Activated CD4-positive, CD25-positive, alpha-beta regulatory T cell (primary cell): ENCODE results near the gene ZNF79.

ENCODE experiments used
- DNase-seq, 4 experiments: peaks; one replicate each; lab custom pipeline; 2025; lab: John Stamatoyannopoulos, UW

Gene ZNF79

GRCh38 chr9:127423934-127424675 is at the start of gene ZNF79:
ZNF79 (plus strand) TSS chr9:127424382; CDS start chr9:127424788, 406 bp downstream.
- peak; percentile 80 to 84 (median 81) for DNase-seq

GRCh38 chr9:127380479-127380878 is 43.7 kb upstream of the ZNF79 start:
- no peak for DNase-seq

GRCh38 chr9:127382541-127382940 is 41.6 kb upstream of the ZNF79 start:
- no peak for DNase-seq

DNA sequence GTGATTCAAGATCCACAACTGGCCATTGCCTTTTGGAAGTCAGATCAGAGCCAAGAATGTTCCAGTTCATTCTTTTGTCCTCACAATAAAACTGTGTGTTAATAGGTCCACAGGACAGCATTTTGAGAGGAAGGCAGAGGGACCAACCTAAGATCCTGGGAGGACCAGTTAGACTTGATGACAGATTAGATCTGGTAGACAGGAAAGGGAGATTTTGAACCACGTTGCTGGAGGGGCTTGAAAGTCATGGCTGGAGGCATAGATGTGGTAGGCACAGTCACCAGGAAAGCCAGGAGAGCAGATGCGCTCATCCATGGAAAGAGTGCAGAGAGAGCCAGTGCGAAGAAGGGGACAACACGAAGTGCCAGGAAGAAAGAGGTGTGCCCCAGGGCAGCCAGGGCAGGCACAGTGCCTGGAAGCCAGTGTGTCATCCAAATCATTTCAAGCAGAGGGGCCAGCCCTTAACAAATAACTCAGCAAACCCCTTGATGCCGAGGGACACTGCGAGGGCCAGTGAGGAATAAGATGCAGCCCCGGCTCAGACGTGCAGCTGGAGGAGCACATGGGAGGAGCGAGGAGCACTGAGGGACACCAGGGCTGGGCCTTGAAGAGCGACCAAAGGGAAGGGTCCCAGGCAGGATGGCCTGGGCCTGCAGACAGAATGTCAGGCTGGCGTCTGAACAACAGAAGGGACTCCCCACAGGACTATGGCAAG is 40.0 kb upstream of the ZNF79 start:
- no peak for DNase-seq

- no peak for DNase-seq
These were observed 39.3 kb upstream of the ZNF79 start for GRCh38 chr9:127384901-127385300.

DNA sequence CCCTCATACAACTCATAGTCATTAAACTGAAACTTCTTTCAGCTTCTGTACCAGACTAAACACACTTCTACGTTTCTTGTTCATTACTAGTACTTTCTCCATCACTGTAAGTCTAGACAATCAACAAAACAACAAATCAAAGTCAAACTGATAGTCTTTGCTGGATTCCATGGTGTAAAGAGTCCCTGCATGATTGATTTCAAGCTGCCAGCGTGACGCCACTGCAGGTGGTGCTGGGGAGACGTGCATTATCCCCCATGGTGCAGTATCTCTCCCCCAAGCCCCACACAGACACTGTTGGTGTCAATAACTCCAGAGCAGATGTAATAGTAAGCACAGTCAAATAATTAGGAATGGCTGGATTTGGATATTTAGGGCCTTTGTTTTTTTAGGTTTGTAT is 37.9 kb upstream of the ZNF79 start:
- no peak for DNase-seq

- DNase-seq = no peak
These were observed 37.2 kb upstream of the ZNF79 start for GRCh38 chr9:127386981-127387380.

- DNase-seq = peak; percentile 28 to 49 (median 34)
These were observed 35.9 kb upstream of the ZNF79 start for GRCh38 chr9:127388037-127388855.

- no peak for DNase-seq
These were observed 35.3 kb upstream of the ZNF79 start for GRCh38 chr9:127388856-127389238.

DNA sequence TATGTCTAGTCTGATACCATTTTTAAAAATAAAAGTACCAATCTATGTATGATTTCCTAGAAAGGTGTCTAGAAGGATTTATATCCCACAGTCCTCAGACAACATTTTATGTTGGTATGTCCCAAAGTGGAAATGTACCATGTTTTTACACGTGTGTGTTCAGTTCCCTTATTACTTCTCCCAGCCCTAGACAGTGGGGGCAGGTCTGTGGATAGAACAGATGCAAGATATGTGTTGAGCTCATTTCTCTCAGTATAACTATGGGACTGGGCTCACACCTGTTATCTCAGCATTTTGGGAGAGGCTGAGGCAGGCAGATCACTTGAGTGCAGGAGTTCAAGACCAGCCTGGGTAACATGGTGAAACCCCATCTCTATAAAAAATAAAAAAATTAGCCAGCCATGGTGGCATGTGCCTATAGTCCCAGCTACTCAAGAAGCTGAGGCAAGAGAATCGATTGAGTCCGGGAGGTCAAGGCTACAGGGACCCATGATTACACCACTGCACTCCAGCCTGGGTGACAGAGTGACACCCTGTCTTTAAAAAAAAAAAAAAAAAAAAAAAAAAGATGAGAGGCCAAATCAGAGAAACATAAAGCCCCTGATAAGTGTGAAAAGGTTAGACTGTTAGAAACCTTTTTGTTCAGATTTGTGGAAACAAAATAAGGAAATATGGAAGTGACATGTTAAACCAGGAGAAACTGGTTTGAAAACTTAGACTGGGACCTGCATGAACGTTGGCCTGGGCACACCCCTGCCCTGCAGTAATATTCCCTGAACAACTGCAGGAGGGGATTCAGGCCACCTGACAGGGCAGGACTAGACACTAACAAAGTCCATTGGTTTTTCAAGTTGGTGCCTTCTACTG is 34.6 kb upstream of the ZNF79 start:
- DNase-seq = no peak

DNA sequence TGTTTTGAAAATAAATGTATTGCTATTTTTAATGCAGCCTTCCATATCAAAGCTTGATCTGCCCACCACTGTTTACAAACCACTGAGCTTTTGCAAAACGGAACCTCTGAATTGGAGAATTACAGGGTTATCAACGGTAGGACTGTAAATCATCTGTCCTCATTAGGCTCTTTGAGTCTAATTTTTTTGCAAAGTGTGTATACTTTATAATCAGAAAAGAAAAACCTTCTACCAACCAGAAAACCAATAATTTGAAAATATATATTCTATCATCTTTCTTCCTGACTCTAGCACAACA is 34.0 kb upstream of the ZNF79 start:
- no peak for DNase-seq

- DNase-seq = no peak
These were observed 33.6 kb upstream of the ZNF79 start for GRCh38 chr9:127390563-127390962.

GRCh38 chr9:127392166-127392565 is 32.0 kb upstream of the ZNF79 start:
- no peak for DNase-seq

DNA sequence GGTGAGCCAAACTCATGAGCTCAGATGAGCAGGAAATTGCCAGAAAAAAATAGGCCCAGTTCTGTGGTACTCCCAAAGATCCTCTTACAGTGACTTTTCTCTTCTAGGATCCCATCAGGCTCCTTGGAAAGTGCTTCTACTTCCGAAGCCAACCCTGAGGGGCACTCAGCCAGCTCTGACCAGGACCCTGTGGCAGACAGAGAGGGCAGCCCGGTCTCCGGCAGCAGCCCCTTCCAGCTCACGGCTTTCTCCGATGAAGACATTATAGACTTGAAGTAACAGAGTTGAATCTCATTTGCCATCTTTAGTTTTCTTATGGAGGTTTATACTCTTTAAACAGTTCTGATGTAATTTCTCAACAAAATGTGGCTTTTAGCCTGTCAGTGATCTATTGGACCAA is 31.2 kb upstream of the ZNF79 start:
- DNase-seq = no peak

DNA sequence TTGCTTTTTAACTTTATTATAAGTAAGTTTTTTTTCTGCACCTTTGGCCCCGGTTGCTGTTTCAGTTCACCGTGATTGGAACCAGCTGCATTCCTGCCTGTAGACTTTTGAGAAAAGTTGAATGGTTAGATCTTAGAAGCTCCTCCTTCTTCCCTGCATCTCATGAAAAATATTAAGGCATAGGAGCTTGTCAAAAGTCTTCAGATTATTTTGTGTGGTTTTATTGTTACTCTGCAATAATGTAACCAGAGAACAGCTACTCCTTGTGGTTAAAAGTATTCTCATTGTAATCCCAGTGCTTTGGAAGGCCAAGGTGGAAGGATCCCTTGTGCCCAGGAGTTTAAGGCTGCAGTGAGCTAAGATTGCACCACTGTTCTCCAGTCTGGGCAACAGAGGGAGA is 30.5 kb upstream of the ZNF79 start:
- no peak for DNase-seq

DNA sequence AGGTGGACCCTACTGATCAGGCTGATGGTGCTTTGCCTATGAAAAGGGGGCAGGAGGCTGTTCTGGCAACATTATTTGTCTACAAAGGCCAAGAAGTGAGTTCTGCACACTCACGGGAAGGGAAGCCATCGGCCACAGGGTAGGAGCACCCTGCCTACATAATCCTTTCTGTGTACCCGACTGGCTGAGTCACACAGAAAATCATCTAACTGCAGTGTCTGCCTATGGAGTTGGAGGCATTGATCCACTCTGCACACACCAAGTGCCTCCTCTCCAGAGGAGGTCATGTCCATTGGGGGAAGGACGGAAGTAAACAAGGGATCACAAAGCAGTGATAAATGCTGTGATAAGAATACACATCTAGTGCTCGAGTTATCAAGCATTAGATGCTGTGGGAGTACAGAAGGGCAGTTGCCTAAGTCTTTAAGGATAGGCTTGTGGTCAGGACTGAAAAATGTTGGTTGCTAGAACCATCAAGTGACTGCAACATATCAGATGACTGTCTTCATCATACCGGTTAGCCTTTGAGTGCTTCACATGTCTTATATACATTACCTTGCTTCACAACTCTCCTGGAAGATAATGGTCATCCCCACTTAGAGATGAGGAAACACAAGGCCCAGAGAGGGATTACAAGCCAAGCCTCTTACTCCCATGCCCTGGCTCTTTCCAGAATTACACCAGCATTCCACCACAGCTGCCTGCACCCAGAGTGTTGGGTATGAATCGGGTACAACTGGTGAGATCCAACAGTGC is 28.5 kb upstream of the ZNF79 start:
- DNase-seq = no peak

GRCh38 chr9:127396253-127396807 is 27.9 kb upstream of the ZNF79 start:
- DNase-seq = no peak

DNA sequence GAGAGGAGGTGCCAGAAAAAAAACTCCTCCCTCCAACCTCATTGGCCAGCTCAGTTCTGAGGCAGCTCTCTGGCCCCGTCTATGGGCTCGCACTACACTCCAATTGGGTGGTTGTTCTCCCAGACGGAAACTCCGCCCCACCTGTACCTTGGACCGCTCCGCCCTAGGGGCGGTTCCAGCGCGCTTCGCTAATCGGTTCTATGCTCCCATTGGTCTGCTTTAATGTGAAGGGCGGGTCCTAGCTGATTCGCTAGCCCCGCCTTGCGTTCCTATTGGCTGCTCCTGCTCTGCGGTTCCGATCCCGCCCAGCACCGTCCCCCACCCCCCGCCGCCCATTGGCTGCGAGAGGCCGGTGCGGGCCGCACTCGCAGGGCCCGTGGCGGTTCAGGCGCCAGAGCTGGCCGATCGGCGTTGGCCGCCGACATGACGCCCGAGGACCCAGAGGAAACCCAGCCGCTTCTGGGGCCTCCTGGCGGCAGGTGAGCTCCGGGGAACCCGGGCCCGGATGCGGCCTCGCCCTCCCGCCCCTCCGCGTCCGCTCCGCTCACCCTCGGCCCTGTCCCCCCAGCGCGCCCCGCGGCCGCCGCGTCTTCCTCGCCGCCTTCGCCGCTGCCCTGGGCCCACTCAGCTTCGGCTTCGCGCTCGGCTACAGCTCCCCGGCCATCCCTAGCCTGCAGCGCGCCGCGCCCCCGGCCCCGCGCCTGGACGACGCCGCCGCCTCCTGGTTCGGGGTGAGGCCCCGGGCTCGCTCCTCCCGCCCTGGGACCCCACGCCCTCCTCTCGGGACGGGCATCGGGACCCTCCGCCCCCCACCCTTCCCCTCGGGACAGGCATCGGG is 27.2 kb upstream of the ZNF79 start, which contains the start of gene SLC2A8:
Gene SLC2A8, plus strand, starts transcription at position 362 of the 838 bp plus-strand sequence. Its CDS starts 62 bp downstream, at position 424.
- peak; percentile 66 to 85 (median 80) for DNase-seq

DNA sequence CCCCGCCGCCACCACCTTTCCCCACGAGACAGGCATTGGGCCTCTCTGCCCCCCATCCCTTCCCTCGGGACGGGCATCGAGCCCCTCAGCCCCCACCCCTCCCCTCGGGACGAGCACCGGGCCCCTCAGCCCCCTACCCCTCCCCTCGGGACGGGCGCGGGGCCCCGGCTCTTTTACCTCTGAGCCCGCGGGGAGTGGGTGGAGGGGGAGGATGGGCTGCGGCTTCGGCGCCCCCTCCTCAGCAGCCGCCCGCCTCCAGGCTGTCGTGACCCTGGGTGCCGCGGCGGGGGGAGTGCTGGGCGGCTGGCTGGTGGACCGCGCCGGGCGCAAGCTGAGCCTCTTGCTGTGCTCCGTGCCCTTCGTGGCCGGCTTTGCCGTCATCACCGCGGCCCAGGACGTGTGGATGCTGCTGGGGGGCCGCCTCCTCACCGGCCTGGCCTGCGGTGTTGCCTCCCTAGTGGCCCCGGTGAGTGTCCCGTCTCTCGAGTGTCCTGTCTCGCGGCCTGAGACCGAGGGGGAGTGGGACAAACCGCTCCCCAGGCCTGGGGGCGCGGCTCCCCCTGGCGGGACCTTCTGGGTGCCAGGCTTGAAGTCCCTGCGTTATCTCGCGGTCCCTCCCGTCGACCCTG is 26.4 kb upstream of the ZNF79 start:
- no peak for DNase-seq
